Endothelial cell of umbilical vein (primary cell): ENCODE data around the gene TRIM71.

Source experiments
- CTCF ChIP-seq, 2 donors: IDR thresholded peaks; 1 replicate in 1 of 2; 2 replicates in 1 of 2; pipeline ENCODE4 v1.5.1; 2011; ENCODE audit warnings: low read length in 2 of 2, mild to moderate bottlenecking in 2 of 2, moderate library complexity in 2 of 2, control low read depth in 1 of 2, inconsistent platforms in 1 of 2, low read depth in 1 of 2; ENCODE audit not compliant: insufficient read depth in 1 of 2; ENCODE audit errors: extremely low read depth in 1 of 2
- EZH2 ChIP-seq: IDR thresholded peaks from 2 replicates; pipeline ENCODE4 v1.6.1; 2012; ENCODE audit warnings: borderline replicate concordance, low read depth, mild to moderate bottlenecking, moderate library complexity, low read length, inconsistent platforms; ENCODE audit not compliant: severe bottlenecking
- FOS ChIP-seq: IDR thresholded peaks from 2 replicates; pipeline ENCODE4 v1.6.1; 2011; ENCODE audit warnings: mild to moderate bottlenecking, low read length, moderate library complexity, borderline replicate concordance; ENCODE audit not compliant: insufficient read depth
- GATA2 ChIP-seq: IDR thresholded peaks from 2 replicates; pipeline ENCODE4 v1.7.0; 2011; ENCODE audit warnings: low read depth, mild to moderate bottlenecking, moderate library complexity, mixed read lengths, low read length; ENCODE audit not compliant: insufficient read length, insufficient read depth
- JUN ChIP-seq: IDR thresholded peaks from 2 replicates; pipeline ENCODE4 v1.6.1; 2011; ENCODE audit warnings: borderline replicate concordance, low read depth; ENCODE audit not compliant: insufficient read length, insufficient read depth
- POLR2A ChIP-seq: IDR thresholded peaks from 2 replicates; pipeline ENCODE4 v1.6.1; 2012; ENCODE audit warnings: low read depth, mild to moderate bottlenecking, control low read depth, low read length
- POLR2AphosphoS5 ChIP-seq: IDR thresholded peaks from 2 replicates; pipeline ENCODE4 v1.6.1; 2012; ENCODE audit warnings: low read depth, mild to moderate bottlenecking, control low read depth, low read length, moderate library complexity; ENCODE audit not compliant: insufficient read depth

- TF ChIP-seq POLR2A (no peak), EZH2 (no peak), CTCF (IDR thresholded peaks at IDR 0.05; ENCODE audit: extremely low read depth in 1 of 2, insufficient read depth in 1 of 2, low read depth in 1 of 2, low read length in 2 of 2) (no peak), FOS (no peak), POLR2AphosphoS5 (no peak), GATA2 (no peak), JUN (no peak)
These were observed 52.7 kb downstream of the TRIM71 start for GRCh38 chr3:32870373-32871095.
